Measurements from ENCODE around the gene ABCB1. TPM values are rescaled to one million over a fixed set of nuclear protein-coding genes. Genes with fewer than 3 reads are reported as not detected.
A peak's percentile ranks its signal among the peaks of the same experiment; 100 is the strongest.

ABCB1 gene
- total and polyA plus RNA-seq, 2 of the 13 experiments (the other 11 are each of a cell fraction or from before 2014, with no cell fraction given): 42.8 to 52.6 TPM

- TF ChIP-seq LCORL (IDR thresholded peaks at IDR 0.05) (peak; percentile 76), LCORL (CRISPR knock-in tag; IDR thresholded peaks at IDR 0.05) (0 out of 2 replicates have a peak, but pooled peaks have one; percentile 42), ZNF740 (CRISPR knock-in tag; IDR thresholded peaks at IDR 0.05) (no peak), RXRA (CRISPR knock-in tag; IDR thresholded peaks at IDR 0.05) (no peak; the same call in 1 of the 2 replicates), HOXA3 (CRISPR knock-in tag; IDR thresholded peaks at IDR 0.05) (no peak), BORCS8-MEF2B (CRISPR knock-in tag; IDR thresholded peaks at IDR 0.05) (no peak), SAP130 (CRISPR knock-in tag; IDR thresholded peaks at IDR 0.05; ENCODE audit: low read depth) (peak; percentile 51), E2F5 (CRISPR knock-in tag; conservative IDR thresholded peaks at IDR 0.05) (no peak), HOXA7 (CRISPR knock-in tag; IDR thresholded peaks at IDR 0.05) (no peak), ZSCAN20 (CRISPR knock-in tag; IDR thresholded peaks at IDR 0.05; ENCODE audit: borderline replicate concordance) (no peak), ZUFSP (CRISPR knock-in tag; IDR thresholded peaks at IDR 0.05; ENCODE audit: borderline replicate concordance) (no peak), TCF7 (IDR thresholded peaks at IDR 0.05; ENCODE audit: low read depth) (peak; percentile 74), PLSCR1 (CRISPR knock-in tag; IDR thresholded peaks at IDR 0.05; ENCODE audit: borderline replicate concordance) (no peak), KAT7 (CRISPR knock-in tag; IDR thresholded peaks at IDR 0.05; ENCODE audit: borderline replicate concordance) (no peak), NFE2 (CRISPR knock-in tag; IDR thresholded peaks at IDR 0.05) (no peak), ZNF800 (CRISPR knock-in tag; IDR thresholded peaks at IDR 0.05) (no peak), ZNF234 (CRISPR knock-in tag; conservative IDR thresholded peaks at IDR 0.05) (no peak)
Observed at GRCh38 chr7:87497482-87497881, 103.2 kb downstream of the ABCB1 start (continued).
